ENCODE measurements around the gene ADCY9.

Gene ADCY9

GRCh38 chr16:4114257-4115208, 1.7 kb downstream of the ADCY9 start:
- no peak for TF ChIP-seq CTCF (conservative IDR thresholded peaks at IDR 0.05; ENCODE audit: low read depth)
- no peak overlapping the region for H3K27ac ChIP-seq
- ChIA-PET POLR2A (ENCODE audit: low non-redundant PET) (no interaction called here), CTCF (interaction anchor here (0.6 to 2.2 kb wide), 3 partner anchors 132 to 279 kb away, joined by 3 to 13 read pairs (median 7); no protein-coding TSS in a partner anchor)
- no peak for DNase-seq (ENCODE audit: low spot score)

- no peak for DNase-seq (ENCODE audit: low spot score)
- ChIA-PET POLR2A (ENCODE audit: low non-redundant PET) (interaction anchor here (0.6 kb wide), 1 partner anchor 62 kb away, joined by 3 read pairs; no protein-coding TSS in a partner anchor), CTCF (interaction anchor here (0.6 to 1.3 kb wide), 4 partner anchors 102 to 140 kb away, joined by 3 to 5 read pairs (median 3); no protein-coding TSS in a partner anchor)
- H3K27ac ChIP-seq, result 0 out of 2 replicates have a peak overlapping the region, but pooled peaks have one; percentile 3
- TF ChIP-seq CTCF (conservative IDR thresholded peaks at IDR 0.05; ENCODE audit: low read depth), result no peak
These were observed 2.6 kb downstream of the ADCY9 start for GRCh38 chr16:4113358-4114256.

GRCh38 chr16:4111748-4112696, 4.2 kb downstream of the ADCY9 start:
- CTCF ChIA-PET, result interaction anchor here (0.8 to 1.3 kb wide), 3 partner anchors 36 to 129 kb away, joined by 3 to 5 read pairs (median 4); no protein-coding TSS in a partner anchor
- no peak for DNase-seq (ENCODE audit: low spot score)
- POLR2A ChIA-PET (ENCODE audit: low non-redundant PET), result interaction anchor here (0.6 kb wide), 1 partner anchor 125 kb away, joined by 3 read pairs; no protein-coding TSS in a partner anchor
- no peak for TF ChIP-seq CTCF (conservative IDR thresholded peaks at IDR 0.05; ENCODE audit: low read depth)
- H3K27ac ChIP-seq, result no peak overlapping the region

DNA sequence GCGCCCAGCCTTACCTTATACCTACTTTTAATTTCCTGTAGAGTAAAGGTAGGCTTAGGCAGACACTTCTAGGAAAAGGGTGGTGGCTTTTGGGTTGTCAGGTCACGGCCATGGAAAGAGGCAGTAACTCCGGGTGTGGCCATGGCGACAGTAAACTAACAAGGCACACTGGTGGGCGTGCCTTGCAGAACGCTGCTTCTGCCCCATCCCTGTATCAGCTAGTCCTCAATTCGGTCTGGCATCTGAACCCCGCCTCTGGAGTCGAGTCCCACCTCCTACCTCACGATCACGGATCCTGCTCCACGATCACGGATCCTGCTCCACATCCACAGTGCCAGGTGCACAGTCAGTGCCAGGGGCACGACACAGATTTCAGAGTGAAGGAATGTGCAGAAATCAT, 5.6 kb downstream of the ADCY9 start:
- no peak overlapping the region for H3K27ac ChIP-seq
- CTCF ChIA-PET, result interaction anchor here (1.1 kb wide), 1 partner anchor 128 kb away, joined by 4 read pairs; no protein-coding TSS in a partner anchor
- no peak for TF ChIP-seq CTCF (conservative IDR thresholded peaks at IDR 0.05; ENCODE audit: low read depth)
- POLR2A ChIA-PET (ENCODE audit: low non-redundant PET), result no interaction called here
- DNase-seq (ENCODE audit: low spot score), result no peak

DNA sequence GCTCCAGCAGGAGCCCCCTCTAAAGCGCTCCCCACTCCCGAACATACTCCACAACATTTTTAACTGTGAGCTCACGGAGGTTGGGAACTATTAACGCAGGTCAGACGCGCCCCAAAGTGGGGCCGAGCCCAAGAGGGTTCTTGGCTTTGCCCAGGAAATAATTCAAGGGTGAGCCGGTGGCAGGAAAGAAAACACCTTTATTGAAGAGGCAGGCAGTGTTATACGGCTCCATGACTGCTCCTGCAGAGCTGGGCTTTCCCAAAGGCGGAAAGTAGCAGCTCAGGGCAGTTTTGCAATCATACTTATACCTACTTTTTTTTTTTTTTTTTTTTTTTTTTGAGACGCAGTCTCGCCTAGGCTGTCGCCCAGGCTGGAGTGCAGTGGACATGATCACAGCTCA, 6.2 kb downstream of the ADCY9 start:
- CTCF ChIA-PET, result no interaction called here
- no peak for TF ChIP-seq CTCF (conservative IDR thresholded peaks at IDR 0.05; ENCODE audit: low read depth)
- POLR2A ChIA-PET (ENCODE audit: low non-redundant PET), result interaction anchor here (0.6 kb wide), 1 partner anchor 184 kb away, joined by 5 read pairs; no protein-coding TSS in a partner anchor
- no peak for DNase-seq (ENCODE audit: low spot score)
- no peak overlapping the region for H3K27ac ChIP-seq
